ENCODE results near the gene GPBAR1. TPM values are rescaled to one million over a fixed set of nuclear protein-coding genes. Genes with fewer than 3 reads are reported as not detected.

Gene GPBAR1
- total RNA-seq, 4 donors from 2014 or later = 0.63 to 2.1 (median 1.4) TPM

DNA sequence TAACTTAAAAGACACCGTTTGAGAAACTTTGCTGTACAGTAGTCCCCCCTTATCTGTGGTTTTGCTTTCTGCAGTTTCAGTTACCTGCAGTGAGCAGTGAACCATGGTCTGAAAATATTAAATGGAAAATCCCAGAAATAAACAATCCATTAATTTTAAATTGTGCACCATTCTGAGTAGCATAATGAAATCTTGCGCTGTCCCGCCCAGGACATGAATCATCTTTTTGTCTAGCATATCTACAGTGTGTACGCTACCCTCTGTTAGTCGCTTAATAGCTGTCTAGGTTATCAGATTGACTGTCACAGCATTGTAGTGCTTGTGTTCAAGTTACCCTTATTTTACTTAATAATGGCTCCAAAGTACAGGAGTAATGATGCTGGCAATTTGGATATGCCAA is 37.8 kb upstream of the GPBAR1 start:
- peaks cover 22 to 49% of the 10 kb centered on the region in 2 donors for H3K4me1 ChIP-seq
- no peak for TF ChIP-seq POLR2A (IDR thresholded peaks at IDR 0.05)
- TF ChIP-seq, protein P1, sequence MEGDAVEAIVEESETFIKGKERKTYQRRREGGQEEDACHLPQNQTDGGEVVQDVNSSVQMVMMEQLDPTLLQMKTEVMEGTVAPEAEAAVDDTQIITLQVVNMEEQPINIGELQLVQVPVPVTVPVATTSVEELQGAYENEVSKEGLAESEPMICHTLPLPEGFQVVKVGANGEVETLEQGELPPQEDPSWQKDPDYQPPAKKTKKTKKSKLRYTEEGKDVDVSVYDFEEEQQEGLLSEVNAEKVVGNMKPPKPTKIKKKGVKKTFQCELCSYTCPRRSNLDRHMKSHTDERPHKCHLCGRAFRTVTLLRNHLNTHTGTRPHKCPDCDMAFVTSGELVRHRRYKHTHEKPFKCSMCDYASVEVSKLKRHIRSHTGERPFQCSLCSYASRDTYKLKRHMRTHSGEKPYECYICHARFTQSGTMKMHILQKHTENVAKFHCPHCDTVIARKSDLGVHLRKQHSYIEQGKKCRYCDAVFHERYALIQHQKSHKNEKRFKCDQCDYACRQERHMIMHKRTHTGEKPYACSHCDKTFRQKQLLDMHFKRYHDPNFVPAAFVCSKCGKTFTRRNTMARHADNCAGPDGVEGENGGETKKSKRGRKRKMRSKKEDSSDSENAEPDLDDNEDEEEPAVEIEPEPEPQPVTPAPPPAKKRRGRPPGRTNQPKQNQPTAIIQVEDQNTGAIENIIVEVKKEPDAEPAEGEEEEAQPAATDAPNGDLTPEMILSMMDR (IDR thresholded peaks at IDR 0.05) = no peak
- peaks cover 9 to 13% of the 10 kb centered on the region in 2 donors for H3K36me3 ChIP-seq
- no peak overlapping the region for H3K4me3 ChIP-seq (replicated peaks in 1 of 3)
- H3K27ac ChIP-seq = no peak overlapping the region
- no peaks in the 10 kb centered on the region for H3K27me3 ChIP-seq
- DNase-seq = no peak
- no peaks in the 10 kb centered on the region for H3K9me3 ChIP-seq
- intact Hi-C loops (cut with DNase I) = no loop called here
- WGBS, 2 donors = 84 to 88% methylated on average over 5 of the region's 5 CpGs

GRCh38 chr2:218224186-218224585 is 36.6 kb upstream of the GPBAR1 start:
- no peak for DNase-seq
- H3K9me3 ChIP-seq = no peaks in the 10 kb centered on the region
- no peak overlapping the region for H3K4me3 ChIP-seq (replicated peaks in 1 of 3)
- no peak overlapping the region for H3K27ac ChIP-seq
- H3K27me3 ChIP-seq = no peaks in the 10 kb centered on the region
- intact Hi-C loops (cut with DNase I) = no loop called here
- WGBS, 2 donors = 67 to 76% methylated on average over 1 of the region's 1 CpG
- TF ChIP-seq, protein P1 (IDR thresholded peaks at IDR 0.05) = no peak
- TF ChIP-seq POLR2A (IDR thresholded peaks at IDR 0.05) = no peak
- H3K4me1 ChIP-seq = peaks cover 10 to 43% of the 10 kb centered on the region in 2 donors
- H3K36me3 ChIP-seq = peaks cover 15 to 23% of the 10 kb centered on the region in 2 donors

DNA sequence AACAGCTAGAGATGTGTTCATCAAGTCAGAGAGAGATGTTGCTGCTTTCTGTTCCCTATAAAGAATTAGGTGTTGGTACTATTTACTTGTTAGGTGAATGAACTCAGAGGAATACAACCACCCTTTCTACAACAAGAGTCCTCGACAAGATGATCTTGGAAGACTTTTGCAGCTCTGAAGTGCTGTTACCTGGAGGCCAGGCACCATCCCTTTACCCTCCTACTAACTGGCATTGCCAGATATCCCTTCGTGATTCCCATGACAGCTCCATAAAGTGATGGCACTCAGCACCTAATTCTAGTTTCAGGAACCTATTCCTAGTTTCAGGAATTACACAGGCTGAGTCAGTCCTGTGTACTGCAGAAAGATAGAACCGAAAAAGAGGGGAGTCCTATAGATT is 33.9 kb upstream of the GPBAR1 start:
- no peak overlapping the region for H3K4me3 ChIP-seq (replicated peaks in 1 of 3)
- H3K9me3 ChIP-seq = no peaks in the 10 kb centered on the region
- peaks cover 0 to 25% of the 10 kb centered on the region in 2 donors for H3K4me1 ChIP-seq
- TF ChIP-seq, protein P1 (IDR thresholded peaks at IDR 0.05) = no peak
- TF ChIP-seq POLR2A (IDR thresholded peaks at IDR 0.05) = no peak
- H3K27me3 ChIP-seq = no peaks in the 10 kb centered on the region
- intact Hi-C loops (cut with DNase I) = no loop called here
- H3K36me3 ChIP-seq = peaks cover 38 to 48% of the 10 kb centered on the region in 2 donors
- H3K27ac ChIP-seq = no peak overlapping the region
- no peak for DNase-seq
- 84 to 90% methylated on average over 3 of the region's 3 CpGs for WGBS, 2 donors

DNA sequence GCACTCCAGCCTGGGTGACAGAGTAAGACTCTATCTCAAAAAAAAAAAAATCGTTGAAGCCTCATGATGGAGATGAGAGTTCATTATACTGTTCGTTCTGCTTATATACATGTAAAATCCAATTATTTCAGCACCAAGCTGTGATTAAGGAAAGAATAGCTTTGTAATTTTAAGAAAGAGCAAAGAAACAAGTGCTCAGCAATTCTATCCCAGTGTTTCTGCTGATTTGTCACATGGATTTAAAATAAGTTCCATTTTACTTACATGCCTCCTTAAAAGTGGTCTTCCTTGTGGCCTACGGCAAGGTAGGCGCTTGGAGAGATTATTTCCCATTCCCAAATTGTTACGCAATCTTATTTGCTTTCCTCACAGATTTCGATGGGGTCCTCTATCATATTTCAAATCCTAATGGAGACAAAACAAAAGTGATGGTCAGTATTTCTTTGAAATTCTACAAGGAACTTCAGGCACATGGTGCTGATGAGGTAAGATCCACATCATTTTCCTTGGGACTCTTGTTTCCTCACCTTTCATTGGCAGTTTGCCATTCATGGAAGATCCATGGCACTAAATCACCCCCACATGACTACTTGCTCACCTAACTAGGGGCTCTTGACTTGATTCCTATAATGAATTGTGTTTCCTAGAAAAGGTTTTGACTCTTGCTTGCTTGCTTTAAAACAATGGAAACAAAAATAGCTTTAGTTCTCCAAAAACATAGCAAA is 32.3 kb upstream of the GPBAR1 start:
- H3K27ac ChIP-seq = peak overlapping the region in 1 of 3 donors; percentile 8
- intact Hi-C loops (cut with DNase I) = no loop called here
- 92 to 94% methylated on average over 6 of the region's 6 CpGs for WGBS, 2 donors
- H3K9me3 ChIP-seq = no peaks in the 10 kb centered on the region
- H3K27me3 ChIP-seq = no peaks in the 10 kb centered on the region
- no peak for TF ChIP-seq POLR2A (IDR thresholded peaks at IDR 0.05)
- TF ChIP-seq, protein P1 (IDR thresholded peaks at IDR 0.05) = no peak
- peaks cover 0 to 12% of the 10 kb centered on the region in 2 donors for H3K4me1 ChIP-seq
- H3K4me3 ChIP-seq (replicated peaks in 1 of 3) = no peak overlapping the region
- H3K36me3 ChIP-seq = peaks cover 42 to 54% of the 10 kb centered on the region in 2 donors
- DNase-seq = no peak

GRCh38 chr2:218229239-218229638 is 31.6 kb upstream of the GPBAR1 start:
- H3K4me3 ChIP-seq (replicated peaks in 1 of 3) = no peak overlapping the region
- peak overlapping the region in 1 of 3 donors; percentile 8 for H3K27ac ChIP-seq
- TF ChIP-seq, protein P1 (IDR thresholded peaks at IDR 0.05) = no peak
- 61 to 67% methylated on average over 3 of the region's 3 CpGs for WGBS, 2 donors
- no peaks in the 10 kb centered on the region for H3K9me3 ChIP-seq
- intact Hi-C loops (cut with DNase I) = no loop called here
- DNase-seq = no peak
- peaks cover 0 to 12% of the 10 kb centered on the region in 2 donors for H3K4me1 ChIP-seq
- H3K27me3 ChIP-seq = no peaks in the 10 kb centered on the region
- H3K36me3 ChIP-seq = peaks cover 42 to 54% of the 10 kb centered on the region in 2 donors

All from thyroid gland (tissue), 4 donors.